ENCODE results near the gene PDE4D. TPM values are rescaled to one million over a fixed set of nuclear protein-coding genes. Genes with fewer than 3 reads are reported as not detected.

PDE4D gene
- total and polyA plus RNA-seq, 2 donors, result 21.2 to 30.3 TPM

DNA sequence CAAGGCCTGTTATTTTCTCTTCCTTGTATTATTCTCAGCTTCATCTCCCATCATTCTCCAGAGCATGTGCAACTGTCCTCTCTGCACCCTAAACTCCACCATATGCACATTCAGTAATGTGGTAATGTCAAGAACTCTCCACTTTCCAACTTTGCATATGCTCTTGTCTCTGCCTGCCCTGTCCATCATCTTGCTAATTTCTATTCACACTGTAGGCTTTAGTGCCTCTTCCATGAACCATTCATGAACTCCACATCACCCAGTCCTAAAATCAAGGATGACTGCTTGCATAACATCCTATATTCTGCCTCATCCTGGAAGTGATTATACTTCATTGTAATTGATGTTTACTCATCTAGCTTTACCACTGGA, 354.8 kb downstream of the PDE4D start:
- no peak for DNase-seq (ENCODE audit: low read depth in 6 of 9, low spot score in 9 of 9)
- Histone ChIP-seq H3K4me1 (ENCODE audit: control insufficient read depth in 2 of 2, insufficient read depth in 2 of 2, low read length in 2 of 2) (peaks cover 0 to 2% of the 10 kb centered on the region in 2 donors), H3K27me3 (ENCODE audit: control insufficient read depth in 2 of 2, insufficient read depth in 1 of 2, low read length in 1 of 2) (no peaks in the 10 kb centered on the region), H3K27ac (ENCODE audit: low read depth in 1 of 2, low read length in 1 of 2) (no peak overlapping the region), H3K9me3 (ENCODE audit: control insufficient read depth in 2 of 2, insufficient read depth in 1 of 2, low read length in 1 of 2) (no peaks in the 10 kb centered on the region), H3K36me3 (ENCODE audit: control insufficient read depth in 2 of 2, insufficient read depth in 2 of 2, low read length in 1 of 2) (no peaks in the 10 kb centered on the region), H3K4me3 (ENCODE audit: low read length in 2 of 2) (no peak overlapping the region)

DNA sequence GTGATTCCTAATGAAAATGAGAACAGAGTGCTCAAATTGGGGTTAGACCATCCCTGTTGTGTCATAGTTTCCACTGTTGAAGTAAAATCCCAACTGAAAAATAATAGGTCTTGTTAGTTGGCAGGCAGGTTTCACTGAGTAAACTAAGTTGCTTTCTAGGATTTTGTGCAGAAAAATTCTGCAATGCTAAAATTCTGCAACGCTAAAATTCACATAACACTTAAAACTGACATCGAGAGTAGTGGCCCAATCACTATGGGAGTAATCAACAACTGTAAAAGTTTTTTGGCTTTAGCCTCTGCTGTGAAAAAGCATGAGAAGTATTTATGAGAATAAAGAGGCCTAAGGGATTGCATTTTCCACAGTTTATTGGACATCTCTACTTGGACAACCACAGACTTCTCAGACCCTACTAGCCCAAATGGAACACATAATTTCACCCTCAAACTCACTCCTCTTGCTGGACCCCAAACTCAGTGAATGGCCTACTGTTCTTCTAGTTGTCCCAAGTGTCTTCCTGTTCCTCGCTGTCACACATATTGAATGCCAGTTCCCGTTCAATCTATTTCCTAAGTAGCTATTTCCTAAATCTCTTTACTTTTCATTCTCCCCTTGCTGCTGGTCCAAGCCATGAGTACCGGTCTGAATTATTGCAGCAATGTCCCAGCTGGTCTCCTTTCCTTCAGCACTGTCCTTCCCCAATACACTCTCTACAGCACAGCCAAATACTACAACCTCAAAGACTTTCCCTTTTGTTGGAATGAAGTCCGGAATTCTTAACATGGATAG, 355.4 kb downstream of the PDE4D start:
- 93% methylated on average over 6 of the region's 6 CpGs for WGBS
- no peak overlapping the region for H3K4me3 ChIP-seq (ENCODE audit: low read length in 2 of 2)
- no peak for DNase-seq (ENCODE audit: low read depth in 6 of 9, low spot score in 9 of 9)

DNA sequence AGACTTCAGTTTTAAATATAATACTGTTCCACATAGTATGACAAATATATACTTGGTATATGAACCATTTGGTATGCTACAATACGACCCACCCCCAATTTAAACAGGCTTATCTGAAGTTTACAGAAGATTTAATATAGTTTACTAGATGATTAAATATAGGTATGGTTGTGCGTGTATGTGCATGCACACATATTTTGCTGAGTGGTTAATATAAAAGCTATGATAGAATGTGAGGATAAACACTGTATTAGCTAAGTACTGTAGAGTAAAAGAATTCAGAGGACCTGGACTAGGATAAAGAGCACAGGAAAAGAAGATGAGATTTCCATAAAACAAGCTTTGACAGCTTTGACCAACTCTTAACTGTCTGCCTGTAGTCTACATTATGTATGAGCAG, 356.7 kb downstream of the PDE4D start:
- Histone ChIP-seq H3K9me3 (ENCODE audit: control insufficient read depth in 2 of 2, insufficient read depth in 1 of 2, low read length in 1 of 2) (no peaks in the 10 kb centered on the region), H3K27ac (ENCODE audit: low read depth in 1 of 2, low read length in 1 of 2) (no peak overlapping the region), H3K4me1 (ENCODE audit: control insufficient read depth in 2 of 2, insufficient read depth in 2 of 2, low read length in 2 of 2) (no peaks in the 10 kb centered on the region), H3K27me3 (ENCODE audit: control insufficient read depth in 2 of 2, insufficient read depth in 1 of 2, low read length in 1 of 2) (no peaks in the 10 kb centered on the region), H3K4me3 (ENCODE audit: low read length in 2 of 2) (no peak overlapping the region), H3K36me3 (ENCODE audit: control insufficient read depth in 2 of 2, insufficient read depth in 2 of 2, low read length in 1 of 2) (no peaks in the 10 kb centered on the region)
- WGBS, result 96% methylated on average over 2 of the region's 2 CpGs
- DNase-seq (ENCODE audit: low read depth in 6 of 9, low spot score in 9 of 9), result no peak

More for the DNA sequence above, 355.4 kb downstream of the PDE4D start:
- Histone ChIP-seq H3K4me1 (ENCODE audit: control insufficient read depth in 2 of 2, insufficient read depth in 2 of 2, low read length in 2 of 2) (peaks cover 0 to 2% of the 10 kb centered on the region in 2 donors), H3K36me3 (ENCODE audit: control insufficient read depth in 2 of 2, insufficient read depth in 2 of 2, low read length in 1 of 2) (no peaks in the 10 kb centered on the region), H3K27ac (ENCODE audit: low read depth in 1 of 2, low read length in 1 of 2) (no peak overlapping the region), H3K27me3 (ENCODE audit: control insufficient read depth in 2 of 2, insufficient read depth in 1 of 2, low read length in 1 of 2) (no peaks in the 10 kb centered on the region), H3K9me3 (ENCODE audit: control insufficient read depth in 2 of 2, insufficient read depth in 1 of 2, low read length in 1 of 2) (no peaks in the 10 kb centered on the region)

GRCh38 chr5:59535561-59535960, 358.0 kb downstream of the PDE4D start:
- Histone ChIP-seq H3K36me3 (ENCODE audit: control insufficient read depth in 2 of 2, insufficient read depth in 2 of 2, low read length in 1 of 2) (no peaks in the 10 kb centered on the region), H3K27me3 (ENCODE audit: control insufficient read depth in 2 of 2, insufficient read depth in 1 of 2, low read length in 1 of 2) (no peaks in the 10 kb centered on the region), H3K4me1 (ENCODE audit: control insufficient read depth in 2 of 2, insufficient read depth in 2 of 2, low read length in 2 of 2) (no peaks in the 10 kb centered on the region), H3K9me3 (ENCODE audit: control insufficient read depth in 2 of 2, insufficient read depth in 1 of 2, low read length in 1 of 2) (no peaks in the 10 kb centered on the region), H3K4me3 (ENCODE audit: low read length in 2 of 2) (no peak overlapping the region), H3K27ac (ENCODE audit: low read depth in 1 of 2, low read length in 1 of 2) (no peak overlapping the region)
- DNase-seq (ENCODE audit: low read depth in 6 of 9, low spot score in 9 of 9), result no peak
- WGBS, result over 99% methylated on average over 2 of the region's 2 CpGs

DNA sequence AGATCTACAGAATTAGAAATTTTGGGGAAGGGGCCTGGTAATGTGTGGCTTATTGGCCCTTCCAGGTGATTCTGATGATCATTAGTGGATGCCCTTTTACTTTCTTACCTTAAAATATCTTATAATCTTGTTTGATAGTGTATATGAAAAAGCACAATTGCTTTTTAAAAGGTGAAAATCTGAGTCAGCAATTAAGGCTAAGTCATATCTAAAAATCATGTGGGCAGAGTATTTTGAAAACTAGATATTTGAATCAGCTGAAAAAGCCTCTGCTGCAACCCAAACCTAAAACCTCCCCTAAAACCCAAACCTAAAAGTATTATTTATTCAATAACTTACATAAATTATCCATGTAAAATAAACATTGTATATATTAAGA, 359.8 kb downstream of the PDE4D start:
- H3K27ac ChIP-seq (ENCODE audit: low read depth in 1 of 2, low read length in 1 of 2), result no peak overlapping the region
- no peak overlapping the region for H3K4me3 ChIP-seq (ENCODE audit: low read length in 2 of 2)
- H3K27me3 ChIP-seq (ENCODE audit: control insufficient read depth in 2 of 2, insufficient read depth in 1 of 2, low read length in 1 of 2), result no peaks in the 10 kb centered on the region
- no peaks in the 10 kb centered on the region for H3K4me1 ChIP-seq (ENCODE audit: control insufficient read depth in 2 of 2, insufficient read depth in 2 of 2, low read length in 2 of 2)
- DNase-seq (ENCODE audit: low read depth in 6 of 9, low spot score in 9 of 9), result no peak
- H3K9me3 ChIP-seq (ENCODE audit: control insufficient read depth in 2 of 2, insufficient read depth in 1 of 2, low read length in 1 of 2), result no peaks in the 10 kb centered on the region
- H3K36me3 ChIP-seq (ENCODE audit: control insufficient read depth in 2 of 2, insufficient read depth in 2 of 2, low read length in 1 of 2), result no peaks in the 10 kb centered on the region

DNA sequence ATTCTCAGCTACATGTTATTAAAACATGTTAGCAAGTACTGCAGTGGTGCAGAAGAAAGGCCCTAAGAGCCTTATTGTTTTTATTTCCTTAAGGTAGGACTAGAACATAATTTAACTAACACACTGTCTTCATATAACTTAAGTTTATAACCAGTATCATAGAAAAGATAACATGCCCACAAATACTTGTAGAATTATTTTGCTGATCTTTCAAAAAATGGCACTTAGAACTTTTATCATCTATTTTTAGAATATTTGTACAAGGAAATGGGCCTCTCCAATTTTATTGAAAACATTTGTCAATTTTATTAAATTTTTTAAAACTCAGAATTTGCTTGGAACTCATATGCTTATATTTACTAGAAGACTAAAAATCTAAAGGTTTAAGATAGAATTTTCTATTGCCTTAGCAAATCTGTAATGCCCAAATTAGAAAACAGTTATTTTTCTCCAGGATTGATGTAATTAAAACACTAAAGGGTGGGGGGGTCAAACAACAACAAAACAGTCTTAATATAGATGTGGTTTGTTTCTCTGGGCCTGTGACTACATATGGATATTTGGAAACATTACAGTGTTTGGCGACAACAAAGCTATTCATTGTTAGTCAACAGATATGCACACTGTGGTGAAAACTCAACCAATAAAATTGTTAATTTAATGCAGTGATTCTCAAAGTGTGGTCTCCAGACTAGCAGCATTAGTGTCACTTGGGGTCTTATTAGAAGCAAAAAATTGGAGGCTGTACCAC, 360.4 kb downstream of the PDE4D start:
- Histone ChIP-seq H3K27me3 (ENCODE audit: control insufficient read depth in 2 of 2, insufficient read depth in 1 of 2, low read length in 1 of 2) (no peaks in the 10 kb centered on the region), H3K27ac (ENCODE audit: low read depth in 1 of 2, low read length in 1 of 2) (no peak overlapping the region), H3K4me3 (ENCODE audit: low read length in 2 of 2) (no peak overlapping the region), H3K36me3 (ENCODE audit: control insufficient read depth in 2 of 2, insufficient read depth in 2 of 2, low read length in 1 of 2) (no peaks in the 10 kb centered on the region), H3K4me1 (ENCODE audit: control insufficient read depth in 2 of 2, insufficient read depth in 2 of 2, low read length in 2 of 2) (no peaks in the 10 kb centered on the region), H3K9me3 (ENCODE audit: control insufficient read depth in 2 of 2, insufficient read depth in 1 of 2, low read length in 1 of 2) (no peaks in the 10 kb centered on the region)
- WGBS, result 97% methylated on average over 1 of the region's 1 CpG
- no peak for DNase-seq (ENCODE audit: low read depth in 6 of 9, low spot score in 9 of 9)

GRCh38 chr5:59529239-59529638, 364.3 kb downstream of the PDE4D start:
- H3K36me3 ChIP-seq (ENCODE audit: control insufficient read depth in 2 of 2, insufficient read depth in 2 of 2, low read length in 1 of 2), result no peaks in the 10 kb centered on the region
- no peaks in the 10 kb centered on the region for H3K9me3 ChIP-seq (ENCODE audit: control insufficient read depth in 2 of 2, insufficient read depth in 1 of 2, low read length in 1 of 2)
- no peak overlapping the region for H3K27ac ChIP-seq (ENCODE audit: low read depth in 1 of 2, low read length in 1 of 2)
- DNase-seq (ENCODE audit: low read depth in 6 of 9, low spot score in 9 of 9), result no peak
- 97% methylated on average over 1 of the region's 1 CpG for WGBS
- no peaks in the 10 kb centered on the region for H3K27me3 ChIP-seq (ENCODE audit: control insufficient read depth in 2 of 2, insufficient read depth in 1 of 2, low read length in 1 of 2)
- no peak overlapping the region for H3K4me3 ChIP-seq (ENCODE audit: low read length in 2 of 2)
- no peaks in the 10 kb centered on the region for H3K4me1 ChIP-seq (ENCODE audit: control insufficient read depth in 2 of 2, insufficient read depth in 2 of 2, low read length in 2 of 2)

DNA sequence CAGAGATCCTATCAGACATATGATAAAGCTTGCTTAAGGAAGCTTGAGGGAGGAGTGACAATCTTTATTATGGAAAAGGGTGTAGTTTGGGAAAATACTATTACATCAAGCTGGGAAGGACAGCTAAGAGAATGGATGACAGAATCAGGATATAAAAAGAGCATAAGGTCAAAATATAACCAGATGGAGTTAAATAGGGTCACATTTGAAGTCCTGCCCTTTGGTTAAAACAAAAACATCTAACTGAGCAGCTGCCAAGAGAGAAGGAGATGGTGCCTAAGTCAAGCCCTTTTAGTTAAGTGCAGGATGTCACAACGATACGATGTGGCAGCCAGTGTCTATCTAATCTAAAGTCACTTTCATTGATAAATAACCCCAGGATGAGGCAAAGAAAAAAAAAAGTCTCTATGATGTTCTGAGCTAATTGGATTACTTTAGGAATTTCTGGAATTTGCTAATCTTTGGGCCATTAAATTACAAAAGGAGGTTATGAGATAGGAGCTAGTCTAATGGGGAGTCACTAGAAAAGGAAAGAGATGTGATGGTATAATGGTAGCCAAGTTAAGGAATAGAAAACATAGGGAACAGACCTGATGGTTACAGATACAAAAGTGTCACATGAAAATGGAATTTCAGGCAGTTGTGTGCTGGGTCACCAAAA, 365.2 kb downstream of the PDE4D start:
- Histone ChIP-seq H3K4me1 (ENCODE audit: control insufficient read depth in 2 of 2, insufficient read depth in 2 of 2, low read length in 2 of 2) (no peaks in the 10 kb centered on the region), H3K27ac (ENCODE audit: low read depth in 1 of 2, low read length in 1 of 2) (no peak overlapping the region), H3K36me3 (ENCODE audit: control insufficient read depth in 2 of 2, insufficient read depth in 2 of 2, low read length in 1 of 2) (no peaks in the 10 kb centered on the region), H3K9me3 (ENCODE audit: control insufficient read depth in 2 of 2, insufficient read depth in 1 of 2, low read length in 1 of 2) (no peaks in the 10 kb centered on the region), H3K4me3 (ENCODE audit: low read length in 2 of 2) (no peak overlapping the region), H3K27me3 (ENCODE audit: control insufficient read depth in 2 of 2, insufficient read depth in 1 of 2, low read length in 1 of 2) (no peaks in the 10 kb centered on the region)
- WGBS, result 94% methylated on average over 2 of the region's 2 CpGs
- DNase-seq (ENCODE audit: low read depth in 6 of 9, low spot score in 9 of 9), result no peak

GRCh38 chr5:59525957-59526356, 367.6 kb downstream of the PDE4D start:
- H3K36me3 ChIP-seq (ENCODE audit: control insufficient read depth in 2 of 2, insufficient read depth in 2 of 2, low read length in 1 of 2), result no peaks in the 10 kb centered on the region
- H3K4me3 ChIP-seq (ENCODE audit: low read length in 2 of 2), result no peak overlapping the region
- H3K27ac ChIP-seq (ENCODE audit: low read depth in 1 of 2, low read length in 1 of 2), result no peak overlapping the region
- H3K4me1 ChIP-seq (ENCODE audit: control insufficient read depth in 2 of 2, insufficient read depth in 2 of 2, low read length in 2 of 2), result no peaks in the 10 kb centered on the region
- no peak for DNase-seq (ENCODE audit: low read depth in 6 of 9, low spot score in 9 of 9)
- no peaks in the 10 kb centered on the region for H3K9me3 ChIP-seq (ENCODE audit: control insufficient read depth in 2 of 2, insufficient read depth in 1 of 2, low read length in 1 of 2)
- WGBS, result 75% methylated on average over 1 of the region's 1 CpG
- no peaks in the 10 kb centered on the region for H3K27me3 ChIP-seq (ENCODE audit: control insufficient read depth in 2 of 2, insufficient read depth in 1 of 2, low read length in 1 of 2)
